HL-60 (cell line): Measurements from ENCODE around the gene PPP1R8.

ENCODE experiments used
- CTCF ChIP-seq: IDR thresholded peaks from one replicate; pipeline ENCODE4 v1.5.1; 2011; ENCODE audit warnings: low read length, control low read depth, inconsistent platforms; ENCODE audit not compliant: insufficient read depth
- GABPA ChIP-seq: IDR thresholded peaks from 2 replicates; pipeline ENCODE4 v1.6.1; 2012; ENCODE audit warnings: low read depth
- POLR2AphosphoS5 ChIP-seq: IDR thresholded peaks from 2 replicates; pipeline ENCODE4 v1.6.1; 2012; ENCODE audit warnings: low read depth
- REST ChIP-seq: IDR thresholded peaks from 2 replicates; pipeline ENCODE4 v1.6.1; 2012; ENCODE audit warnings: low read depth; ENCODE audit not compliant: insufficient replicate concordance
- SPI1 ChIP-seq: IDR thresholded peaks from 2 replicates; pipeline ENCODE4 v1.6.1; 2012; ENCODE audit warnings: low read depth, mild to moderate bottlenecking, borderline replicate concordance

- TF ChIP-seq POLR2AphosphoS5: no peak
- peak; percentile 100 for TF ChIP-seq CTCF
- no peak for TF ChIP-seq GABPA
- TF ChIP-seq REST: no peak
- no peak for TF ChIP-seq SPI1
Measured at GRCh38 chr1:27858072-27858948, 27.7 kb downstream of the PPP1R8 start.
